Gastrocnemius medialis (tissue), 4 donors: ENCODE measurements around the gene TIGD3. TPM values are rescaled to one million over a fixed set of nuclear protein-coding genes. Genes with fewer than 3 reads are reported as not detected.

Experiments
- ATAC-seq, 2 donors: fragments of 150-250 bp; one replicate each; pipeline ENCODE4 v1.9.1; 2016
- DNase-seq, 2 donors: peaks; one replicate each; pipeline ENCODE4 v3.0.0-alpha.2; 2019
- H3K27ac ChIP-seq, 4 donors: fragments of 200-600 bp; sonication (generic); 1 replicate in 1 of 4; 2 replicates in 3 of 4; pipeline ENCODE4 v1.5.1; 2016 to 2018; ENCODE audit warnings: mild to moderate bottlenecking in 2 of 4, moderate library complexity in 1 of 4
- H3K27me3 ChIP-seq, 3 donors: fragments of 200-600 bp; sonication (generic) in 2 of 3; 1 replicate in 1 of 3; 2 replicates in 2 of 3; pipeline versions ENCODE4 v1.5.1 to v1.6.0; 2016 to 2019; ENCODE audit warnings: mild to moderate bottlenecking in 1 of 3, moderate library complexity in 1 of 3
- H3K36me3 ChIP-seq, 2 donors: fragments of 200-600 bp; sonication (generic) in 1 of 2; one replicate each; pipeline ENCODE4 v1.5.1; 2017 to 2018
- H3K4me1 ChIP-seq, 2 donors: fragments of 200-600 bp; sonication (generic) in 1 of 2; one replicate each; pipeline ENCODE4 v1.5.1; 2016 to 2017; ENCODE audit warnings: mild to moderate bottlenecking in 2 of 2
- H3K4me3 ChIP-seq, 4 donors: fragments of 200-600 bp; sonication (generic) in 3 of 4; 1 replicate in 1 of 4; 2 replicates in 3 of 4; pipeline ENCODE4 v1.5.1; 2016 to 2019; ENCODE audit warnings: mild to moderate bottlenecking in 2 of 4
- H3K9me3 ChIP-seq, 3 donors: fragments of 200-600 bp; sonication (generic) in 2 of 3; 1 replicate in 1 of 3; 2 replicates in 2 of 3; pipeline ENCODE4 v1.5.1; 2016 to 2019
- POLR2A ChIP-seq, 2 donors: fragments of 450-650 bp; IDR thresholded peaks; one replicate each; pipeline ENCODE4 v1.6.1; 2017; ENCODE audit warnings: antibody characterized with exemption in 2 of 2, mild to moderate bottlenecking in 2 of 2, moderate library complexity in 2 of 2
- in situ Hi-C, 4 donors: fragments of 200-750 bp; cut with MboI; loops; one replicate each; pipeline versions ENCODE4 v1.15.0 to v1.8.0; 2017; ENCODE audit warnings: low sequenced_read_pairs in 4 of 4
- intact Hi-C: fragments of 100-400 bp; cut with DNase I; formaldehyde crosslinking; loops from one replicate; pipeline ENCODE4 v1.15.1; 2023; ENCODE audit warnings: low total_unique reads
- total RNA-seq, 4 donors: library from RNA; depleted of rRNA; stranded (reverse); fragments of >200 nt; gene quantifications; one replicate each; pipeline versions ENCODE4 v1.1.0 to v1.2.3, GENCODE V29; 2016
- TF ChIP-seq, protein P1 (sequence below), 5 experiments: fragments of 450-650 bp in 3 of 5; fragments of 200-600 bp in 2 of 5; sonication (generic) in 2 of 5; IDR thresholded peaks in 4 of 5; conservative IDR thresholded peaks in 1 of 5; 1 replicate in 4 of 5; 2 replicates in 1 of 5; pipeline ENCODE4 v1.5.1; 2016 to 2019; ENCODE audit warnings: antibody characterized with exemption in 5 of 5, mild to moderate bottlenecking in 3 of 5, moderate library complexity in 3 of 5

Gene TIGD3
- total RNA-seq, 4 donors from 2014 or later: 0.16 to 0.71 (median 0.48) TPM

DNA sequence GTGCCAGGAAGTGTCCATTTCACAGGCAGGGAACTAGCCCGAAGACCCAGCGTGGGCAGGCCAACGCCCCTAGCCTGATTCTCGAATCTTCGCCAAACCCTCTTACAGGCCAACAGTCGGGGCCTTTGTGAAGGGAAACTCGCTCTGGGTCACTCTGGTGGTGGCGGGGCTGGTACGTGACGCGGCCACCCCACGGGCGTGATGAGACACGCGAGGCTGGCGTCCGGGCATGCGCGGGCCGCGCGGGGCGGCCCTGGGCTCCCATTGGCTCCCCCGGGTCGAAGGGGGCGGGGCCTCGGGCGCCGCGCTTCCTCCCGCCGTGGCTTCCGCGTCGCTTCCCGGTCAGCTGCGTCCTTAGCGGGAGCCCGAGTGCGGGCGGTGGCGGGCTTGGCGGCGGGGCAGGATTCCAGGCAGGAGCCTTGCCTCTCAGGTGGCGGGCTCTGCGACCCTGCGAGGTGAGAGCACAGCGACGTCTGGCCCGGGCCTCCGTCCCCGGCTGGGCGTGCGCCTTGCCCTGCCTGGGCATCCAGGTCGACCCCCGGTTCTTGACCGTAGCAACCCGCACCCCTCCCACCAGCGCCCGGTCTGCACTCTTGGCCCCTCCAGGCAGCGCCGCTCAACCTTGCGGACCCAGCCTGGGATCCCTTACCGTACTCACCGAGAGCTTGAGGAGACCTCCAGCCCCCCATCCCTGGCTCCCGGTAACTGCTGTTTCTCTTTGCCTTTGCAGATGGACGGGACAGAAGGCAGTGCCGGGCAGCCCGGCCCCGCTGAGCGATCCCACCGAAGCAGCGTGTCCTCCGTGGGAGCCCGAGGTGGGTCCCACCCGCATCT lies 32.0 kb downstream of the TIGD3 start, which contains the start of gene FRMD8:
Gene FRMD8, plus strand, starts transcription at position 331 of the 834 bp plus-strand sequence. Its CDS starts 400 bp downstream, at position 731.
- H3K36me3 ChIP-seq: peaks cover 0 to 5% of the 10 kb centered on the region in 2 donors
- ATAC-seq (peak; percentile 46 to 48), DNase-seq (peak; percentile 85 to 92)
- intact Hi-C loops (no loop called here), in situ Hi-C loops (no loop called here)
- no peaks in the 10 kb centered on the region for H3K9me3 ChIP-seq
- TF ChIP-seq POLR2A (IDR thresholded peaks at IDR 0.05): peak; percentile 96 to 97
- TF ChIP-seq, protein P1, sequence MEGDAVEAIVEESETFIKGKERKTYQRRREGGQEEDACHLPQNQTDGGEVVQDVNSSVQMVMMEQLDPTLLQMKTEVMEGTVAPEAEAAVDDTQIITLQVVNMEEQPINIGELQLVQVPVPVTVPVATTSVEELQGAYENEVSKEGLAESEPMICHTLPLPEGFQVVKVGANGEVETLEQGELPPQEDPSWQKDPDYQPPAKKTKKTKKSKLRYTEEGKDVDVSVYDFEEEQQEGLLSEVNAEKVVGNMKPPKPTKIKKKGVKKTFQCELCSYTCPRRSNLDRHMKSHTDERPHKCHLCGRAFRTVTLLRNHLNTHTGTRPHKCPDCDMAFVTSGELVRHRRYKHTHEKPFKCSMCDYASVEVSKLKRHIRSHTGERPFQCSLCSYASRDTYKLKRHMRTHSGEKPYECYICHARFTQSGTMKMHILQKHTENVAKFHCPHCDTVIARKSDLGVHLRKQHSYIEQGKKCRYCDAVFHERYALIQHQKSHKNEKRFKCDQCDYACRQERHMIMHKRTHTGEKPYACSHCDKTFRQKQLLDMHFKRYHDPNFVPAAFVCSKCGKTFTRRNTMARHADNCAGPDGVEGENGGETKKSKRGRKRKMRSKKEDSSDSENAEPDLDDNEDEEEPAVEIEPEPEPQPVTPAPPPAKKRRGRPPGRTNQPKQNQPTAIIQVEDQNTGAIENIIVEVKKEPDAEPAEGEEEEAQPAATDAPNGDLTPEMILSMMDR (IDR thresholded peaks at IDR 0.05 in 4 of 5, conservative IDR thresholded peaks at IDR 0.05 in 1 of 5): no peak
- peak within 1 kb of the TSS; percentile 74 to 86 (median 78) for H3K4me3 ChIP-seq
- H3K27ac ChIP-seq: peak within 1 kb of the TSS; percentile 96 to 100 (median 98)
- no peaks in the 10 kb centered on the region for H3K27me3 ChIP-seq
- H3K4me1 ChIP-seq: peaks cover 61 to 69% of the 10 kb centered on the region in 2 donors

DNA sequence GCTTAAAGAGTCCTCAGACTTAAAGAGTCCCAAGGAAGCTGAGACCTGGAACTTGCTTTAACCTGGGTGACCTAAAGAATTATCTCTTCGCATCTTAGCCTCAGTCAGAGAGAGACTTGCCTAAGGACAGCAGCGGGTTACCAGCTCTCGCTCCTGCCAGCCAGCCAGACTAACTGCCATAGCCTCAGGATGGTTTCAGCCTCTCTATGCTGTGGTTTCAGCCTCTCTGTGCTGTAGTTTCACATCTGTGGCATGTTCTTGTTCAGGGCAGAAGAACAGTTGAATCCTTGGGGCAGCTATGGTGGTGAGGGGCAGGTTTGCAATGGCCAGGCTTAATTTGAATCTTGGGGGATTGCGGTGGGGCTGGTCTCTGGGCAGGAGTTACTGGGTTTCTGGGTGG lies 34.2 kb downstream of the TIGD3 start:
- ATAC-seq (no peak), DNase-seq (no peak)
- H3K4me1 ChIP-seq: peaks cover 48 to 50% of the 10 kb centered on the region in 2 donors
- peak overlapping the region; percentile 22 to 100 (median 82) for H3K27ac ChIP-seq
- H3K4me3 ChIP-seq: no peak overlapping the region
- no peaks in the 10 kb centered on the region for H3K9me3 ChIP-seq
- TF ChIP-seq, protein P1 (IDR thresholded peaks at IDR 0.05 in 4 of 5, conservative IDR thresholded peaks at IDR 0.05 in 1 of 5): no peak
- no peak for TF ChIP-seq POLR2A (IDR thresholded peaks at IDR 0.05)
- H3K27me3 ChIP-seq: no peaks in the 10 kb centered on the region
- intact Hi-C loops: no loop called here
- in situ Hi-C loops: no loop called here
- H3K36me3 ChIP-seq: peaks cover 0 to 12% of the 10 kb centered on the region in 2 donors

DNA sequence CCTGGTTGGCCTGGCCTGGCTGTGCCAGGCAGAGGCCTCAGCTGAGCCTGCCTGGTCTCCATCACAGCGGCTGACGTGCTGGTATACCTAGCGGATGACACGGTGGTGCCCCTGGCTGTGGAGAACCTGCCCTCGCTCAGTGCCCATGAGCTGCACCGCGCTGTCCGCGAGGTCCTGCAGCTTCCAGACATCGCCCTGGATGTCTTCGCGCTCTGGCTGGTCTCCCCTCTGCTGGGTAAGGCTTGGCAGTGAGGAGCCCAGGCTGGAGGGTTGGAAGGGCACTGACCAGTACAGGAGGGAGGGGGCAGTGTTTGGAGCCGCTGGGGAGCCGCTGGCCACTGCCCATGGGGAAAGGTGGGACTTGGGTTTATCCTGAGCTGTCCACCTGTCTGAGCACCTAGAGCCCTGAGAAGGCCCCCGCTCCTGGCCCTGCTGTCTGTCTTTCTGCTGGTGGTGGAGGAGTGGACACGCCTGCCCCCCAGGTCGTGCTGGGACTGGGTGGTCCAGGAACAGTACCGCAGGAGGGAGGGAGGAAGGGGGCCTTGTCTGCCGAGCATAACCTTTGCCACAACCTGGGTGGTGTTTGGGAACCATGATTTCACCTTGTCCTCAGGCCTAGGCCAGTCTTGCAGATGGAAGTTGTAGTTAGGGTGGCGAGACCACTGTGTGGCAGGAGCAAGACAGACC lies 34.9 kb downstream of the TIGD3 start:
- intact Hi-C loops (no loop called here), in situ Hi-C loops (no loop called here)
- Histone ChIP-seq H3K36me3 (peaks cover 0 to 20% of the 10 kb centered on the region in 2 donors), H3K27me3 (no peaks in the 10 kb centered on the region), H3K9me3 (no peaks in the 10 kb centered on the region), H3K4me1 (peaks cover 42 to 43% of the 10 kb centered on the region in 2 donors), H3K4me3 (no peak overlapping the region), H3K27ac (peak overlapping the region; percentile 38 to 100 (median 82))
- DNase-seq: no peak
- no peak for TF ChIP-seq POLR2A (IDR thresholded peaks at IDR 0.05)
- TF ChIP-seq, protein P1 (IDR thresholded peaks at IDR 0.05 in 4 of 5, conservative IDR thresholded peaks at IDR 0.05 in 1 of 5): no peak
- no peak for ATAC-seq

DNA sequence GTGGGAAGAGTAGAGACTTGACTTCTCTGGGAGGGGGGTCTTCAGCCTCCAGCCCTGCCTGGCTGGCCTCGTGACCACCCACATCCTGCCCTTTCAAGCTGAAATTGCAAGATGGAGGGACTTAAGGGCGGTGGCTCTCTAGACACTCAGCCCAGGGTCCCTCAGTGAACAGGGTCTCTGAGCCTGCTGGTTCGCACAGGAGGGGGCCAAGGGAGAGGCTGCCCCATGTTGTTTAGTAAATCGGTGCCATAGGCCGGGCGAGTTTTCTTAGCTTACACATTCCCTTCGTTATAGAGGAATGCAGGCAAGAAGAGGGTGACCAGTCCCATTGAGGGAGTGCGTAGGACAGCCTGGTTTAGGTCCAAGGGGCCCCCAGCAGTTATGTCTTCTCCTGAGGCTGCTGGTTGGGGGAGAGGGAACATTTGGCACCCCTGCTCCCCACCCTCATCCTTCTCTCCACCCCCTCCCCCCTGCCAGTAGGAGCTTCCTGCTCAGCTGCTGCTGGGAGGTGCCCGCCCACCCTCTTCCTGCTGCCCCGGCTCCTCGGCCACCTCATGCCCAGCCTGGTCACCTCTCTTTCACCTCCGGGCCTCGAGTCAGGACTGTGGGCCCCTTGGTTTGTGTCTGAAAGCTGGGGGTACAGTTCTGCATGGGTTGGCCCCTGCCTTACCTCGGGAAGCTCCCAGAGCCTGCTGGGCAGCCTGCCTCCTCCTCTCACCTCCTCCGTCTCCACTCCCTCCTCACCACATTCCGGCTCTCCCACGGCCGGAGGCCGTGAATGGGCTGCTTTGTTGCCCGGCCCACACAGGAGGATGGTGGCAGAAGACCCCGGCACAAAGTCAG lies 35.8 kb downstream of the TIGD3 start:
- Histone ChIP-seq H3K4me1 (peaks cover 37 to 39% of the 10 kb centered on the region in 2 donors), H3K9me3 (no peaks in the 10 kb centered on the region), H3K4me3 (peak overlapping the region in 2 of 4 donors; percentile 15 to 38), H3K27me3 (no peaks in the 10 kb centered on the region), H3K27ac (peak overlapping the region; percentile 38 to 100 (median 82)), H3K36me3 (peaks cover 0 to 25% of the 10 kb centered on the region in 2 donors)
- intact Hi-C loops (no loop called here), in situ Hi-C loops (no loop called here)
- DNase-seq: no peak
- TF ChIP-seq POLR2A (IDR thresholded peaks at IDR 0.05): no peak
- TF ChIP-seq, protein P1 (IDR thresholded peaks at IDR 0.05 in 4 of 5, conservative IDR thresholded peaks at IDR 0.05 in 1 of 5): no peak
- no peak for ATAC-seq
